ENCODE results near the gene CCNL2. TPM values are rescaled to one million over a fixed set of nuclear protein-coding genes. Genes with fewer than 3 reads are reported as not detected.

CCNL2 gene
- total and polyA plus RNA-seq, 2 of the 13 experiments (the other 11 are each of a cell fraction or from before 2014, with no cell fraction given), result 105 to 340 TPM

GRCh38 chr1:1406821-1407635, 7.9 kb upstream of the CCNL2 start, which contains the start of gene MRPL20 (continued):
- TF ChIP-seq, protein P1, sequence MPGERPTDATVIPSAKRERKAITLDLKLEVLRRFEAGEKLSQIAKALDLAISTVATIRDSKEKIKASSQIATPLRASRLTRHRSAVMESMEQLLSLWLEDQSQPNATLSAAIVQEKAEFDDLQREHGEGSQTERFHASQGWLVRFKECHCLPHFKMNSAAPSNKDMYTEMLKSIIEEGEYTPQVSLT (CRISPR knock-in tag; IDR thresholded peaks at IDR 0.05; ENCODE audit: borderline replicate concordance, low read depth), result no peak
- TF ChIP-seq ZFP90 (CRISPR knock-in tag; IDR thresholded peaks at IDR 0.05; ENCODE audit: borderline replicate concordance) (no peak), CREBL2 (CRISPR knock-in tag; IDR thresholded peaks at IDR 0.05; ENCODE audit: borderline replicate concordance) (peak; percentile 80; the same call in 1 of the 2 replicates), ZBTB40 (IDR thresholded peaks at IDR 0.05) (peak; percentile 91), ZBTB40 (CRISPR knock-in tag; IDR thresholded peaks at IDR 0.05) (peak; percentile 75; the same call in 1 of the 2 replicates), MYC (CRISPR knock-in tag; IDR thresholded peaks at IDR 0.05; ENCODE audit: borderline replicate concordance) (peak; percentile 97), HOXD1 (CRISPR knock-in tag; IDR thresholded peaks at IDR 0.05) (0 out of 2 replicates have a peak, but pooled peaks have one; percentile 24), PHF5A (CRISPR knock-in tag; IDR thresholded peaks at IDR 0.05; ENCODE audit: low read depth, unreplicated experiment) (no peak), ATF5 (CRISPR knock-in tag; IDR thresholded peaks at IDR 0.05; ENCODE audit: low read depth) (no peak), HNRNPH1 (optimal IDR thresholded peaks at IDR 0.05; ENCODE audit: low read depth, low read length) (no peak), FOXK1 (CRISPR knock-in tag; IDR thresholded peaks at IDR 0.05; ENCODE audit: borderline replicate concordance, low read depth) (peak; percentile 96), WIZ (CRISPR knock-in tag; IDR thresholded peaks at IDR 0.05) (no peak; the same call in 1 of the 2 replicates), KDM3A (CRISPR knock-in tag; IDR thresholded peaks at IDR 0.05; ENCODE audit: low read depth) (peak; percentile 89)
- TF ChIP-seq, protein P2, sequence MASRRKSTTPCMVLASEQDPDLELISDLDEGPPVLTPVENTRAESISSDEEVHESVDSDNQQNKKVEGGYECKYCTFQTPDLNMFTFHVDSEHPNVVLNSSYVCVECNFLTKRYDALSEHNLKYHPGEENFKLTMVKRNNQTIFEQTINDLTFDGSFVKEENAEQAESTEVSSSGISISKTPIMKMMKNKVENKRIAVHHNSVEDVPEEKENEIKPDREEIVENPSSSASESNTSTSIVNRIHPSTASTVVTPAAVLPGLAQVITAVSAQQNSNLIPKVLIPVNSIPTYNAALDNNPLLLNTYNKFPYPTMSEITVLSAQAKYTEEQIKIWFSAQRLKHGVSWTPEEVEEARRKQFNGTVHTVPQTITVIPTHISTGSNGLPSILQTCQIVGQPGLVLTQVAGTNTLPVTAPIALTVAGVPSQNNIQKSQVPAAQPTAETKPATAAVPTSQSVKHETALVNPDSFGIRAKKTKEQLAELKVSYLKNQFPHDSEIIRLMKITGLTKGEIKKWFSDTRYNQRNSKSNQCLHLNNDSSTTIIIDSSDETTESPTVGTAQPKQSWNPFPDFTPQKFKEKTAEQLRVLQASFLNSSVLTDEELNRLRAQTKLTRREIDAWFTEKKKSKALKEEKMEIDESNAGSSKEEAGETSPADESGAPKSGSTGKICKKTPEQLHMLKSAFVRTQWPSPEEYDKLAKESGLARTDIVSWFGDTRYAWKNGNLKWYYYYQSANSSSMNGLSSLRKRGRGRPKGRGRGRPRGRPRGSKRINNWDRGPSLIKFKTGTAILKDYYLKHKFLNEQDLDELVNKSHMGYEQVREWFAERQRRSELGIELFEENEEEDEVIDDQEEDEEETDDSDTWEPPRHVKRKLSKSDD (CRISPR knock-in tag; IDR thresholded peaks at IDR 0.05; ENCODE audit: low read depth), result peak; percentile 79; the same call in 1 of the 2 replicates
